Left hindlimb (tissue), 1 donor: ENCODE data around the gene COL4A2.

Experiments used
- DNase-seq: peaks from one replicate; pipeline ENCODE4 v3.0.0-alpha.2; 2018

The COL4A2 gene

DNA sequence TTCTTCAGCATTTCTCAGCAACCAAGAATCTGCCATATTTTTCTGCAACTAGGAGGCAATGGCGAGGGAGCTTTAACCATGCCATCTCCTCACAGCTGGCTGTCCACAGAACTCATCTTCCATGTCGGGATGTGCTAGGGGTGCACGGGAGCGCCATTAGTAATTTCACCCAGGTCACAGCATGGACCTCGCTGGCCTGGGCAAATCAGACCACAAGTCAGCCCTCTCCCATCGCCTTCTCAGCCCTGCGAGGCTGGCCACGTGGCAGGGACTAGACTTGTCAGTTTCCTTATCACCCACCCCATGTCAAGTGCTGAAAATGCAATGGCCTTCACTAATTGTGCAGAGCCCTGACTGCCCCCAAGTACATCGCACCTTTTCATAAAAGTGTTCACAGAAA lies 15.8 kb upstream of the COL4A2 start:
- DNase-seq: no peak

DNA sequence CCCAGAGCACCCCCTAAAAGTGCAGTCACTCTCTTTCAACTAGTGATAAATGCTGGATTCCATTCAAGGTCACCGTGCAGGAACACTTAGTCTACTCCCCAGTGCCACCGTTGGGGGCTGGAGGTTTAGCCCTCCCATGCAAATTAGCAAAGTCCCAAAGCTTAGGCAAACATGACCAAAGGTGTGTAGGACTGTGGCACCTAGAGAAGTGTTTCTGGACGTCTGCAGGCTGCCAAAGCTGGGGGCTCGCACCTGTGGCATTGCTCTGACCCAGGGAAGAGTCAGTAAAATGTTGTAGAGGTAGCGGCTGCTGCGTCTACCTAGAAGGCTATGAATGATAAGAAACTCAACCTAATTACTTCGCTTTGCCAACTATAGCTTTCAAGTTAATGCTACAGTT lies 14.0 kb upstream of the COL4A2 start:
- no peak for DNase-seq

DNA sequence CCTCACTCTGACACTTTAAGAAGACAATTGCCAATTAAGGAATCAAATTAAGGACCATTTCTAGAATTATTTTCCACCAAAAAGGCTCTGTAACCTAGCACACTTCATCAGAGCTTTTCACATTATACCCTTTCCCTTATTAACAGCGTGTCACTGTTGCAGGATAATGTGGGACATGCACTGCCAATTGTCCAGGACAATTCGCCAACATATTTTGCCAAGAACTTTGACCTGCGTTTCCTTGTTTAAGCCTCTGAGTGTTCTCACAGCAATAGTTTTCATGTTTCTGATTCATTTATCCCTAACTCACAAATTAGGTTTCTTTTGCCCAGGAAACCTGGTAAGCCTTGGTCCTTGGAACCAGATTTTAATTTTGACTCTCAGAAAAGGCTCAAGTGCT lies 13.4 kb upstream of the COL4A2 start:
- no peak for DNase-seq

DNA sequence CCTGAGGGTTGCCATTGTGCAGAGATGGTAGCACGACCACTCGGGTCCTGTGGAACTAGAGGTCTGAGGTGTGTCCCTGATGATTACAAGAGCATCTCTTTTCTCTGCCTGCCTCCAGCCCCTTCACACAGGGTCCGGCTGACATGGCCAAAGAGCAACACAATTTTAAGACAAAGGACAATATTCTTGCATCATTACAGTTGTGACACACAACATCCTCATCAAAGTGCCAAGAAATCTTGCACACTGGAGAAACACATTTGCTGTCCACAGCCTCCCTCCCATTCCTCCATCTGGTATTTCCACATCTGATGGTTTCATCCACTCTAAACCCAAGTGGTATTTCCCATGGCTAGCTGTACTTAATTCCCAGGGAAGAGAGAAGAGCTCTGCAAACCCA lies 12.9 kb upstream of the COL4A2 start:
- no peak for DNase-seq

DNA sequence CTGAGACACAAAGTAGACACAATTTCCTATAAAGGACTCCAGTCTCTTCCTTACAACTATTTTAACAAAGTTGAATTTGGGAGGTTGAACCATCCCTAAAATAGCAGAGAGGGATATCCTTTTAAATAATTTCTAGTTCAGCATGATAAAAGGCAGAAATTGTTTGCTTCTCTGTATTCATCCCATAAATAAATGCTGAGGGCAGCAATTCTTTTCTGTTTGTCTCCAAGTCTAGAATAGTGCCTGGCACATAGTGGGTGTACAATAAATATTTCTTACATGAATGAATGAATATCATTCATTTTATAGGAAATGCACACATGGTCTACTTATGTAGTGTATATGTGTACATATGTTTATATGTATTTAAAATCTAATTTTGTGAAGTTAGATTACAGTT lies 12.5 kb upstream of the COL4A2 start:
- no peak for DNase-seq

DNA sequence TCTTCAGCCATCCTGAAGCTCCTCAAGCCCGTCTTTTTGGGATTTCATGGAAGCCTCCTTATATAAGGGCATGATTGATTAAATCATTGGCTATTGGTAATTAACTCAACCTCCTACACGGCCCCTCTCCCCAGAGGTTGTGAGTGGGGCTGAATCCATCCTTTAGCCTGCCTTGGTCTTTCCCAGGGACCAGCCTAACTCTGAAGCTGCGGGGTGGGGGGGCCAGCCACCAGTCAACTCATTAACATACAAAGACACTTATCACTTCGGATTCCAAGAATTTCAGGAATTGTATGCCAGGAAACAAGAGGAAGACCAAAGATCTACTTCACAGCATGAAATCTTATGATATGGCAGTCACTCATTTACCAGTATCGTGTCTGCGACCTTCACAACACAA lies 10.1 kb upstream of the COL4A2 start:
- DNase-seq: no peak

DNA sequence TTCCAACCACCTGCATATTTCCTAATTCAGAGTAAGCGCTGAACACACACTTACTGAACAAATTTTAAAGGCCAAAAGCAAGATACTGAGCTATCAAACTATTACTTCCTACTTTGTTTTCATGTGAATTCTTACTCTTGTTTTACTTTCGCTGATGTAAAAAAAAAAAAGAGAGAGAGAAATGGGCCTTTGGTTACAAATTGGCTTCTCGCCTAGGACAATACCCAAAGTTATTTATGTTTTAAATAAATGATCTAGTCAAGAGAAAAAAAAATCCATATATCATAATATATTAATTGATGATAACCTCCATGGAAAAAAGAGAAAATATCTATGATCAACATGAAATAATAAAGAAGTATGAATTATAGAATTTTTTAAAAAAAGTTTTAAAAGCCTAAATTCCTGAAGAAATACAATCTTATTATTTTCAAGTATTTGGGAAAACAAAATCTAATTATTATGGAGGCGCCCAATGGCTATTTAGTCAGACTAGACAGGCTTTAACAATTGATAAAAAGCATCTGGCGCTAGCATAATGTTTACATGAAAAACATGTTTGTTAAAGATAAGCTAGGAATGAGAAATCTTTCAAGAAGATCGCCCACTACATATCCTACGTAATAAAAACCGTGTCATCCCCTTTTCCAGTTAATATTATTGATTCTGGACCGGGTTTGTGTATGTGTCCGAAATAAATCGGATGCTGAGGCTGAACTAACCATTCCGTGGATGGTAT lies 9.1 kb upstream of the COL4A2 start:
- DNase-seq: no peak

DNA sequence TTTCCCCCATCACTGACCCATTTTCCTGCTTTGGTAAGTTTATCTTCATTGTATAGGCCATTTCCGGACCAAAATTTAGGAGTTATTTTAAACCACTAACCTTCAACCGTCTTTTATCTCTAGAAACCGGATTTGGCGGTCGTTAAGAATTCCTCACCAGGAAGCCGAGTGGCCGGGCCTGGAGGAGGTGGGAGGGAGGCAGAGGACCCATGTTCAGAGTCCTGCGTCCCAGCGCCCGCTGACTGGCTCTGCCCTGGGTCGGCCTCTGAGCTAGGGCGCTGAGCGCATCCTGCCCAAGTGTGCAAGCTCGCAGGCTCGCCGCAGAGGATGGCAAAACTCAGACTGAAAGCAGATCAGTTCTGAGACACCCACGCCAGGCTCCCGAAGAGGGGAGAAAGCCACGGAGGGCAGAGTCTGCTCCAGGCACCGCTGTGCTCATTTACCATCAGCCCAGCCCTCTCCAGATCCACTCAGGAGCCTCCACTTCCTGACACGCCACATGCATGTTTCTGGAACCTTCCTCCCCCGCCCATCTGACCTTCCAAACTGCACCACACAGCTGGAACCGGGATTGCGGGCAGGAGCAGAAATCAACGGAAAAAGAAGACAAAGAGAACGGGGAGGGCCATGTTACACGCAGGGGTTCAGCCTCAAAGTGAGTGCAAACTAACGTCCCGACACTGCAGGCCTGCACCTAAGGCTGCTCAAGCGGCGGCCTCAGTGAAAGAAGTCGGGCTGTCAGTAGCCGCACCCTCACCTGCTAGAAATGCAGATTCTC lies 8.4 kb upstream of the COL4A2 start:
- no peak for DNase-seq

DNA sequence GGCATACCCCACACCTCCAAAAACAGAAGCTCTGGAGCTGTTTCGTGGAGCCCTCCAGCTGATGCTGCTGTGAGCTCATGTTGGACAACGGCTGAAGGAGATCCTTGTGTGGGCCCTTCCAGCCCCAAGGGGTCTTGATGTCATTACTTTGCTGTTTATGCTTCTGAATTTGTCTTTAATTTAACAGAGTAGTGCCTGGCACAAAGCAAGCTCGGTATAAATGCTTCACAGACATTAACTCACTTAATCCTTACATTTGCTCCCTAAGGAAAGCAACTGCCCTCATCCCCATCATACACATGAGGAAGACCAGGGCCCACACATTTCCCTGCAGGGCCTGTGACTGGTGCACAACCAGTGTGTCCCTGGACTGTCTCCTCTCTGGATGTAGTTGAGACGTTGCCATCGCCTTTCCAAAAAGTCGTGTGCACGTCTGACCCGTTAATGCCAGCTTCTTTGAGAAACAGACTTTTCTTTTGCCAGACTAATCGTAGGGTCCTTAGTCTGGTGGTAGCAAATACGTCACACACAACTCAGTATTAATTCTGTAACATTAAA lies 7.7 kb upstream of the COL4A2 start:
- DNase-seq: no peak

DNA sequence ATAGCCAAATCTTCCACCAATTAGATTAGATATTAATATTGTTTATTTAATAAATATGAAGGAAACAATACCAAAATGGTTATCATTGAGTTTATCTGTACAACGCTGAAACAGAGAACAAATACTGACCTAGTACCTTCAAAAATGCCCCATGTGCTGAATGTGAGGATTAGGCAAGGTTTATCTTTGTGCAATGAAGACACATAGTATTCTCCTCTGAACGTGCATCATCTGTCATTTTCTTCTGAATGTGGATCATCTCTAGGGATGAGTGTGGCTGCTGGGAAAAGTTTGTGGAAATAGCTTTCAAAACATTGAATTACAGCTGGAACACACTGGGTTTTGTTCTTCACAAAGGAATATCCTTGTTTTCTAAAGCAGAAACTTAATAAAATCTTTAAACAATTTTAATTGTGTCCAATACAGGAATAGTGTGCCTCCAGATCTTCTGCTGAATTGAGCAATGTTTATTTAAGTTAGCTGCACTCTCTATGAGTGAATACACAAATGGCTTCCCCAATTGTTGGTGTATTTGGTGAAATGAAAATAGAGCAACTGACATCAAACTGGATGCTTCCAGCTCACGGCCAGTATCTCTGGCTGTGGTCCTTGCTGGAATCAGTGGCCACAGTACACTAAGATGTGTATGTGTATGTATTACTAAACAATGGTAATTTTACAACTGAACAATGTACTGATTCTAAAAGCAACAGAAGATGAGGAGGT lies 6.8 kb upstream of the COL4A2 start:
- no peak for DNase-seq

DNA sequence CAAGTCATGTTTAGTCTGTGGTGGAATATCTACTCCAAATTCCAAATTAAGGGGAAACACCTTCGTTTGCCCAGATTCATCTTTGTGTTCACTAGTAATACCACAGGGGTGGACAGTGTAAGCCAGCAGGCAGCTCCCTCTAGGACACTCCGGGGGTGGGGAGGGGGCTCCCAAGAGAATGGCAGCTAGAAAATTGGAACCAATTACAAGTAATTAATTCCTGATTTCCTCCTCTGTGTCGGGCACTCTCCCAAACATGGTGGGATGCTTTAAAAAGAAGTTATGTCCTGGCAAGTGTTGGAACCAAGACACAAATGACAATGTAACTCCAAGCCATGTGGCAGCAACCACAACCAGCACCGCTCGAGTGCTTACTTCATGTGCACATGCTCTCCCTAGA lies 6.0 kb upstream of the COL4A2 start:
- DNase-seq: no peak

DNA sequence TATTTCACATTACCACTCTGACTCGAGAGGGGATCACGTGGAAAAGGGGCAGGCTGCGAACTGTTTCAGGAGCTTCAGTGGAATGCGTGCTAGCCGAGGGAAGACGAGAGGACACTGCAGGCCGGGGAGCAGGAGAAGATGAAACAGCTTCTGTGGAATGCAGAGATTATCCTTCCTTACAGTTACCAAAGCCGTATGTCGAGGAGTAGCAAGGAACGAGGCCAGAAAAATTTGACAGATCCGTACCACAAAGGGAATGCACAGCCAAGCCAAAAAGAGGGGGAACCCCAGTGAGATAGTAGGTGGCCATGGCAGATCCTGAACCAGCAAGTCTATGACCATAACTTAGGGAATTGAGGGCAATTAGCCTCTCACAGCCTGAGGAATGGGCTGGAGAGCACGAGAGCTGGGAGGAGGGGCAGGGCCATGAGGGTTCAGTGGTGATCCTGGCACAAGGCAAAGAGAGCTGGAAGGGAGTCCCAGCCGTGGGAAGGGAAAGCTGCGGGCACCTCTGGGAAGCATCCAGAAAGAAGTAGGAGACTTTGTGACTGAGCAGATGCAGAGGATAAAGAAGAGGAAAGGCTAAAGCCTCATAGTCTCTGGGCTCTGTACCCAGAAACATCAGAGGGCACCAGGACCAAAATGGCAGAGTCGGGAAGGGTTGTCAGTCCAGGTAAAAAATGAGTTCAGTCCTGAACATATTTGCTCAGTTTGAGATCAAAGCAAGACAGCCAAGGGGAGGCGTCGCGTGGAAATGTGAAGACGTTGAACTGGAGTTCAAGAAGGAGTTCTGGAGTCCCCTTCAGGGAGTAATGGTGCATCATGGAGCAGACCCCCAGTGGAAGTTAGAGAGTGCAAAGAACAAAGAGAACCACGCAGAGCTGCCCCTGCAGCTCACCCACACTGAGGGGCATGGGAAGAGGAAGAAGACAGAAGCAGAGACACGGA lies 5.2 kb upstream of the COL4A2 start:
- no peak for DNase-seq

DNA sequence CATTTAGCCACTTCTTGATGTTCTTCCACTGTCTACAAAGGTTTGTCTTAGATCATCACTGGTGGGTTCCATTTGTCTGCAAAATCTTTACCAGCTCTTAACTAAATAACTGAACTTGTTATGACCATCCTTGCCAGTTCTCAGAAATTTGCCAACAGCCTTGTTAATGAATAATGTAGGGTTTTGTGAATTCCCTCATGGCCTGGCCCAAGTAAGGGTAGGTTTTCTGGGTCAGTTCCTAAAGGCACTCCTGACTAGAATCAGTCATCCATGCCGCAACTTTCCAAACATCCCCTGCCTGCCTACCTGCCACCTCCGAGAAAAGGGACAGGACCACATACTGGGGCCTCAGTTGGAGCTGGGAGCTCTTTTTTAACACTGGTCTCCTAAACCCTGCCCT lies 4.1 kb upstream of the COL4A2 start:
- no peak for DNase-seq

DNA sequence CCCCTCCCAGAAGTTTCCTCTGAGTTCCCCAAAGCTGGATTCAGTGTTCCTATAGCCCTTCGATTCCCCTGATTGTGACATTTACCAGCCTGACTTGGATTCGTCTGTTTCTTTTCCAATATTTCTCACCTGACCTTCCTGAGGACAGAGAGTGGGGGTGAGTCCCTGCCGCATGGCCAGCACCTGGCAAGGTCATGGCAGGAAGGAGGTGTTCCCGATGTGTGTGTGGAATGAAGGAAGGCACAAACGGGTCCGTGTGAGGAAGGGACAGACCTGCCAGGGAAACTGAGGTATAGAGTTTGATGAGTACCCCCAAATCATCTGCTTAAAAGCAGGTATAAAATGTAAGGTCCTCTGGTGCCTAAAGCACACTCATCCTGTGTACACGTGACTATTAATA lies 3.4 kb upstream of the COL4A2 start:
- no peak for DNase-seq

DNA sequence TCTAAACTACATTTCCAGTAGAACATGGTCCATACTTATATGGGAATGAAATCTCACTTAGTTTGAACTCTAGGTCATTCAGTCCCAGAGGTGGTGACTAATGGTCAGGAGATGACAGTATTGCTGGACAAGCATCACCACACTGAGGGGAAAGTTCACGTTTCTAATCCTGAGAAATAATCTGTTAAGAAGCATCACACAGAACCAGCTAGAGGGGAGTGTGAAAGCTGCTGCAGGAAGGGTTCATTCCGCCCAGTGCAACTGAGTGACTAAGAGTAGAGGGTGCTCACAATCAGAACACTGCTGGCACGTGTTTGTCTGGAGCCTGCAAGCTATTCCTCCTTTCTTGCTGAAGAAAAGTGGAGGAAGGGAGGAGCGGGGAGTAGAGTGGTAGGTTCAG lies 2.8 kb upstream of the COL4A2 start:
- DNase-seq: no peak

DNA sequence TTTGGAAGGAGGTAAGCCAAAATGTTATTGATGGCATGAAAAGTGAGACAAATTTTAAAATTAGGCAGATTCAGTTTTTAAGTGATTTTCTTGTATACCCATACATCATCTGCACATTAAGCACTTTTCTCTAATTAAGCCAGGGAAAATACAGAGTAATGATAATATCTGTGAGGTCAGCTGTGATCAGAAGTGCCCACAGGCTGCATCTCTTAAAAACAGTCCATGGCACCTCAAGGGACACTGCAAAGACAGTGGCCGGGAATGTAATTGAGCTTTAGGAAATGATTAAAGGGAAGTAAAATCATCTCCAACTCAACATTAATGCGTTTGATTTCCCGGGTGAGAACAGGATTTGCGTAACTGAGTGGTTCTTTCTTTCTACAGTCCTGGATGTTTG lies 2.1 kb upstream of the COL4A2 start:
- DNase-seq: no peak

DNA sequence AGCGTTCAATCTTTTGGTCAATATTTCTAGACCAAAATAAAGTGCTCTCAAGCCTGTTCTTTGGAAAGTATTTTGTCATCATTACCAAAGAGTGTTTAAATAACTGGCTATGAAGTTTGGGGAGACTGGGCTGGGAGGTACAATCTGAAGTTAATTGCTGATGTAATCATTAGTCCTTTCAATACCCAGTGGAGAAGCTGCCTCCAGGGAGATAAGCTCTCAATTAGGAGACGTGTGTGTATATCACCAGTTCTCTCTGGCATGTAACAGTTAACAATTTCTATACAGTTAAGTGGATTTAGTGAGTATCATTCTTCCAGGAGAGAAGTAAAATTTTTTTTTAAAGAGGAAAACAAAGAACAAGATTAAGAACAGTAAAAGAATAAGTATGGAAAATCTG lies 1.5 kb upstream of the COL4A2 start:
- no peak for DNase-seq

DNA sequence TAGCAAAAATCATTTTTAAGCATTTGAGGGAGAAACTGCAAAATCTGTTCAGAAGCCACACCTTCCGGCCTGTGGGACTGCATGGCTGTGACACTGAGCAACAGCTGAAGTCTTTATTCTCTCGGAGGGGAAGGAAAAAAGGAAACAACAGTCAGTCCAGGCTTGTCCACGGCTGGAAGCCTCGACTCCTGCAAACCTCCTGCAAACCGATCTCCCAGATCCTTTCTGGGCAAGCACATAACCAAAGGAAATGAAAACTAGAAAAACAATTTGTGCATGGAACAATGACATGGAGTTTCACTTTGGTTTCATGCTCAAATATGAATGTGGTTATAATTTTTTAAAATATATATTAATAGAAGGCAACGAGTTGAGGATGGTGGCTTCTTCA lies 1.1 kb upstream of the COL4A2 start:
- no peak for DNase-seq

DNA sequence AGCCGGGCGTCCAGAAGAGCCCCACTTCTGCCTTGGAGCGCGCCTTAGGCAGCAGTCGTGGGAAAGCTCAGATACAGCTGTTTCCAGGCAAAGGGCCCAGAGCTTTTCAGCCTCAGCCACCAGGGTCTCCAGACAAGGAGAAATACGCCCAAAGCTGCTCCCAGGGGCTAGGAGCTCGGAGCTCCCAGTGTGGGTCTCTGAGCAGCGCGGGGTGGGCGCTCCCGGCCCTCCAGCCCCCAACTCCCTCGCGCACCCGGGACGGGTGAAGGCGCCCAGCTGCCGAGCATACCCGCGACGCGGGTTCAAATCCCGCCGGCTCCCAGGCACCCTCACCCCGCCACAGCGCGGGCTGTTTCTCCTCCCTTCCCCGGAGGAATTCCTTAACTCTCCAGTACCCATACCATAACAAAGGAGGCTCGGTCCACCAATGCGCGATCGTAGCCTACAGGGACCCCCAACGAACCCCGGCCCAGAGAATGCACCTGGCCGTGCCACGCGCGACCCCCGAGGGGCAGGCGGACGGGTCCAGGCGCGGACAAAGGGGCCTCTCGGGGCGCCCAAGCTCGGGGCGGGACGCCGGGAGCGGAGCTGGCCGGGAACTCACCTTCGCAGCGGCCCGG lies 634 bp upstream of the COL4A2 start:
- DNase-seq: no peak

DNA sequence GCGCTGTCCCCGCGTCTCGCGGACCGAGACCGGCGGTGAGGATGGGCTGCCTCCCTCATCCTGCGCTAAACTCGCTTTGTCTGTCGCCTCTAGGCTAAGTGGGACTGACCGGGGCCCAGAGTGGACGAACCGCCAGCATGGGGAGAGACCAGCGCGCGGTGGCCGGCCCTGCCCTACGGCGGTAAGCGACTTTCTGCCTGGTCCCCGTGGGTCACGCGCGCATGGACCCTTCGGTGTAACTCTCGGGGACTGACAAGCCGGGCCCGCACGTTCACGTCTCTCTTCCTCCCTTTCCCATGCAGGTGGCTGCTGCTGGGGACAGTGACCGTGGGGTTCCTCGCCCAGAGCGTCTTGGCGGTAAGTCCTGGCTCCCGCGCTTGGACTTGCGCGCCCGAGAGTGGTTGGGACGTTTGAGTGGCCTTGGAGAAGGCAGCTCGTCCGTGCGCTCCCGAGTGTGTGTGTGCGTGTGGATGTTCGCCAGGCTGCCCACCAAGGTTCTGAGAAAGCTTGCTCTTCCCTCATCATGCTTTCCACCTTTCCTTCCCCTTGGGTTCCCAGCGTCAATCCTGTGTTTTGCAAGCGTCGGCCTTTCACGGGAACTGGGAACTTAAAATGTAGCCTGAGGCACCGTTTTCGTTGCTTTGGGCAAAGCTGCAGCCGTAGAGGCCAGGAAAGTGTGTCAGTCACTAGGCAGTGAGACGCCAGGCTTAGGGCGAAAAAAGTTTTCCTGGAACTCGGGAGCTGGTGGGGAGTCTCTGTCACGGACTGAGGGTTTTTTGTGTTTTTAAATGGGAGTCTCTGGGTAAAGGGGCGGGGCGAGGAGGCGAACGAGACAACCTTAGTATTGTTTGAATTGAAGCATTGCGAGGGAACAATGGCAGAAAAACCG lies 927 bp downstream of the COL4A2 start:
- DNase-seq: peak; percentile 73
